Keratinocyte (primary cell): ENCODE results near the gene GSTT2B. TPM values are rescaled to one million over a fixed set of nuclear protein-coding genes. Genes with fewer than 3 reads are reported as not detected.
"Not testable (repeated sequence)": the region's sequence is repeated elsewhere in the genome, so short reads cannot be mapped to it uniquely, and the experiment has no call there.

Experiments
- DNase-seq: peaks from one replicate; pipeline ENCODE4 v3.0.0-alpha.2; 2011; ENCODE audit warnings: low read depth, missing footprints, low spot score
- FAIRE-seq: peaks from 2 replicates; lab custom pipeline; 2011; peaks lifted over from hg19 to GRCh38; lab: Jason Lieb, UNC
- H2AFZ ChIP-seq: 2 replicates; pipeline ENCODE4 v1.6.0; 2012; ENCODE audit warnings: low read length, control low read depth, inconsistent platforms; ENCODE audit not compliant: control insufficient read depth
- H3K27ac ChIP-seq: 2 replicates; pipeline ENCODE4 v1.5.1; 2011; ENCODE audit warnings: low read length; ENCODE audit not compliant: control insufficient read depth, insufficient read depth
- H3K27me3 ChIP-seq: 3 replicates; pipeline ENCODE4 v1.6.0; 2011; ENCODE audit warnings: low read length; ENCODE audit not compliant: control insufficient read depth, insufficient read depth; ENCODE audit errors: extremely low read depth
- H3K36me3 ChIP-seq, 2 experiments: 2 replicates in 1 of 2; 3 replicates in 1 of 2; pipeline ENCODE4 v1.5.1; 2011; ENCODE audit warnings: low read length in 2 of 2, mild to moderate bottlenecking in 1 of 2; ENCODE audit not compliant: control insufficient read depth in 2 of 2, insufficient read depth in 2 of 2; ENCODE audit errors: extremely low read depth in 1 of 2
- H3K4me1 ChIP-seq: 3 replicates; pipeline ENCODE4 v1.5.1; 2011; ENCODE audit warnings: low read length; ENCODE audit not compliant: control insufficient read depth, insufficient read depth; ENCODE audit errors: extremely low read depth
- H3K4me2 ChIP-seq: 3 replicates; pipeline ENCODE4 v1.6.0; 2011; ENCODE audit warnings: low read depth, low read length; ENCODE audit not compliant: control insufficient read depth, insufficient read depth; ENCODE audit errors: extremely low read depth
- H3K4me3 ChIP-seq, 3 experiments: fragments of 200-600 bp in 1 of 3; sonication (generic) in 1 of 3; 2 replicates in 2 of 3; 3 replicates in 1 of 3; pipeline ENCODE4 v1.5.1; 2011 to 2016; ENCODE audit warnings: low read length in 3 of 3, mild to moderate bottlenecking in 3 of 3, control low read depth in 2 of 3, inconsistent platforms in 1 of 3, low read depth in 1 of 3, mixed read lengths in 1 of 3, mixed run types in 1 of 3, moderate library complexity in 1 of 3; ENCODE audit not compliant: control insufficient read depth in 2 of 3, insufficient read depth in 2 of 3; ENCODE audit errors: extremely low read depth in 1 of 3
- H3K79me2 ChIP-seq: 2 replicates; pipeline ENCODE4 v1.6.0; 2012; ENCODE audit warnings: low read length; ENCODE audit not compliant: control insufficient read depth, insufficient read depth
- H3K9ac ChIP-seq: 3 replicates; pipeline ENCODE4 v1.6.0; 2011; ENCODE audit warnings: low read length; ENCODE audit not compliant: control insufficient read depth, insufficient read depth; ENCODE audit errors: extremely low read depth
- H3K9me1 ChIP-seq: 3 replicates; pipeline ENCODE4 v1.6.0; 2011; ENCODE audit warnings: low read length; ENCODE audit not compliant: control insufficient read depth, insufficient read depth; ENCODE audit errors: extremely low read depth
- H3K9me3 ChIP-seq: 2 replicates; pipeline ENCODE4 v1.5.1; 2012; ENCODE audit warnings: low read depth, low read length; ENCODE audit not compliant: control insufficient read depth
- H4K20me1 ChIP-seq: 3 replicates; pipeline ENCODE4 v1.6.0; 2011; ENCODE audit warnings: low read length; ENCODE audit not compliant: control insufficient read depth, insufficient read depth; ENCODE audit errors: extremely low read depth
- CTCF ChIP-seq, 3 experiments: IDR thresholded peaks in 1 of 3; conservative IDR thresholded peaks in 1 of 3; optimal IDR thresholded peaks in 1 of 3; 2 replicates in 2 of 3; 3 replicates in 1 of 3; pipeline versions ENCODE3 to v1.5.1; 2011; ENCODE audit warnings: low read length in 3 of 3, mild to moderate bottlenecking in 3 of 3, moderate library complexity in 2 of 3, control low read depth in 1 of 3, inconsistent platforms in 1 of 3; ENCODE audit not compliant: insufficient read depth in 2 of 3; ENCODE audit errors: extremely low read depth in 1 of 3
- EZH2 ChIP-seq: IDR thresholded peaks from one replicate; pipeline ENCODE4 v1.6.1; 2012; ENCODE audit warnings: inconsistent platforms, mild to moderate bottlenecking, low read length, moderate library complexity
- dilution Hi-C: fragments of 300-500 bp; cut with MboI; formaldehyde crosslinking; loops from one replicate; pipeline ENCODE4 v1.7.0; 2020; ENCODE audit warnings: low sequenced_read_pairs; ENCODE audit not compliant: extremely low pct_ligation_motif_present
- polyA plus RNA-seq, 5 experiments: library from polyadenylated mRNA; depleted of rRNA in 3 of 5; stranded (reverse) in 3 of 5; stranded (forward) in 1 of 5; unstranded in 1 of 5; fragments of >200 nt; gene quantifications; 1 replicate in 1 of 5; 2 replicates in 3 of 5; 3 replicates in 1 of 5; pipeline versions ENCODE4 v1.2.1 to v1.2.3, GENCODE V29; 2011 to 2012; ENCODE audit warnings: missing spikeins in 2 of 5, low read depth in 1 of 5, low replicate concordance in 1 of 5

GSTT2B gene
- polyA plus RNA-seq, 1 donor (not counting 4 experiments of a cell fraction or from before 2014, with no cell fraction given), result 15.5 TPM

GRCh38 chr22:23909296-23909898 is 51.6 kb downstream of the GSTT2B start:
- Histone ChIP-seq H3K27me3 (no peaks in the 10 kb centered on the region), H3K27ac (no peak overlapping the region), H3K79me2 (no peaks in the 10 kb centered on the region), H3K9me3 (no peaks in the 10 kb centered on the region), H2AFZ (no peak overlapping the region), H3K4me2 (no peak overlapping the region), H4K20me1 (no peaks in the 10 kb centered on the region), H3K4me3 (no peak overlapping the region), H3K36me3 (no peaks in the 10 kb centered on the region), H3K4me1 (peaks cover 5% of the 10 kb centered on the region), H3K9me1 (no peaks in the 10 kb centered on the region), H3K9ac (no peak overlapping the region)
- TF ChIP-seq CTCF (optimal IDR thresholded peaks at IDR 0.05 in 1 of 3, IDR thresholded peaks at IDR 0.05 in 1 of 3, conservative IDR thresholded peaks at IDR 0.05 in 1 of 3; ENCODE audit: extremely low read depth in 1 of 3, insufficient read depth in 2 of 3, low read length in 3 of 3) (no peak), EZH2 (no peak)
- dilution Hi-C loops, result no loop called here
- DNase-seq (no peak), FAIRE-seq (no peak)

GRCh38 chr22:23908587-23909205 is 52.3 kb downstream of the GSTT2B start:
- Histone ChIP-seq H3K4me2 (no peak overlapping the region), H3K36me3 (no peaks in the 10 kb centered on the region), H4K20me1 (no peaks in the 10 kb centered on the region), H3K9ac (no peak overlapping the region), H3K9me3 (no peaks in the 10 kb centered on the region), H2AFZ (no peak overlapping the region), H3K4me3 (no peak overlapping the region), H3K9me1 (no peaks in the 10 kb centered on the region), H3K27me3 (no peaks in the 10 kb centered on the region), H3K4me1 (peaks cover 6% of the 10 kb centered on the region), H3K27ac (no peak overlapping the region), H3K79me2 (no peaks in the 10 kb centered on the region)
- TF ChIP-seq CTCF (optimal IDR thresholded peaks at IDR 0.05 in 1 of 3, IDR thresholded peaks at IDR 0.05 in 1 of 3, conservative IDR thresholded peaks at IDR 0.05 in 1 of 3; ENCODE audit: extremely low read depth in 1 of 3, insufficient read depth in 2 of 3, low read length in 3 of 3) (no peak), EZH2 (no peak)
- DNase-seq, result no peak
- dilution Hi-C loops, result no loop called here
- FAIRE-seq, result no peak

DNA sequence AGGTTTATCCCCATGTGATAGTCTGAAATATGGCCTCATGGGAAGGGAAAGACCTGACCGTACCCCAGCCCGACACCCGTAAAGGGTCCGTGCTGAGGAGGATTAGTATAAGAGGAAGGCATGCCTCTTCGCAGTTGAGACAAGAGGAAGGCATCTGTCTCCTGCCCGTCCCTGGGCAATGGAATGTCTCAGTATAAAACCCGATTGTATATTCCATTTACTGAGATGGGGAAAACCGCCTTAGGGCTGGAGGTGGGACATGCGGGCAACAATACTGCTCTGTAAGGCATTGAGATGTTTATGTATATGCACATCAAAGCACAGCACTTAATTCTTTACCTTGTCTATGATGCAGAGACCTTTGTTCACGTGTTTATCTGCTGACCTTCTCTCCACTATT is 53.6 kb downstream of the GSTT2B start:
- DNase-seq, H3K36me3 ChIP-seq, H3K9ac ChIP-seq, H3K4me3 ChIP-seq, FAIRE-seq, H3K4me2 ChIP-seq, H4K20me1 ChIP-seq, H3K9me1 ChIP-seq, H3K9me3 ChIP-seq, H3K27ac ChIP-seq, H3K27me3 ChIP-seq, H3K79me2 ChIP-seq, H2AFZ ChIP-seq, dilution Hi-C loops: not testable (repeated sequence)
- peaks cover 12% of the 10 kb centered on the region for H3K4me1 ChIP-seq
